Cerebellar cortex (tissue), 1 donor: ENCODE results near the gene MPPED1.

Experiments
- DNase-seq: peaks from one replicate; pipeline ENCODE4 v3.0.0-alpha.2; 2015; ENCODE audit warnings: low spot score

The MPPED1 gene

DNA sequence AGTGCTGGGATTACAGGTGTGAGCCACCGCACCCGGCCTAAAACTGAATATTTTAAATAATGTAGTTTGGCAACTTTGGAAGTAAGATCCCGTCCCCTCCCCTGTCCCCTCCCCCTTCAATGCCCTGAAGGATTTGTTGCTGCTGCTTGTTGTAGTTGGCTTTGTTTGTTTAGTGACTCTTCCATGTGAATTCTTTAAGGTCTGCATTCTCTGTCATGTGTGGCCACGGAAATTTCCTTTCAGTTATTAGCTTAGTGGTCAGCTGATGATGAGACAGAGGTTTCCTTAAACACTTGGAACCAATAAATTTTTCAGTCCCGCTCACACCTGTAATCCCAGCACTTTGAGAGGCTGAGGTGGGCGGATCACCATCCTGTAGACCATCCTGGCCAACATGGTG lies 109.9 kb downstream of the MPPED1 start:
- no peak for DNase-seq

- no peak for DNase-seq
Observed at GRCh38 chr22:43526117-43526655, 114.4 kb downstream of the MPPED1 start.

DNA sequence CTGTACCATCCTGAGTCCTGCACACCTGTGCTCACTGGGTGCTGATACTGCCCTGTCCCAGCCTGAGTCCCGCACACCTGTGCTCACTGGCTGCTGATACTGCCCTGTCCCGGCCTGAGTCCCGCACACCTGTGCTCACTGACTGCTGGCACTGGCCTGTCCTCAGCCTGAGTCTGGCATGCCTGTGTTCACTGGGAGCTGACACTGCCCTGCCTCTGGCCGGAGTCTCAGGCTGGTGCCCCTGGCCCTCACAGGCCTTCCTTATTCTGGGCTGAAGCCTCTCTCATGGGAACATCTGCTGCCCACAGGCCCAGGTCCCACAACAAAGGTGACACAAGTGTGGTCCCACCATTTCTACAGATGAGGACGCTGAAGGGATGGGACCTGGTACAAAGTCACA lies 115.1 kb downstream of the MPPED1 start:
- DNase-seq = no peak

- DNase-seq = no peak
Observed at GRCh38 chr22:43528601-43529360, 117.0 kb downstream of the MPPED1 start.

DNA sequence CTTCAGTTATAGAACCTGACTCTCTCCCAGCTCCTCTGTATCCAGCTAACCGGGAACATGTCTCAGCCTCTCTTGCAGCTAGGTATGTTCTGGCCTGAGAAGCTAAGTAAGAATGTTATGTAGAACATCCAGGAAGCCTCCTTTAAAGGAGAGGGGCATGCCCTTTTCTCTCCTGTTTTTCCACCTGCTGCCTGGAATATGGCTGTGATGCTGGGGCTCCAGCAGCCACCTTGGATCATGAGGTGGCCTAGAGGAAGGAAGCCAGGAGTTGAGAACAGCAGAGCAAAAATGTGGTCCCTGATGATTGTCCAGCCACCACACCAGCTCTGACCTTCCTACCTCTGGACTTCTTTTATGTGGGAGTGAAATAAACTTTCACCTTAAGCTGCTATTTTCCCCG lies 117.6 kb downstream of the MPPED1 start:
- no peak for DNase-seq

- DNase-seq = no peak
Observed at GRCh38 chr22:43529934-43530333, 118.1 kb downstream of the MPPED1 start.

DNA sequence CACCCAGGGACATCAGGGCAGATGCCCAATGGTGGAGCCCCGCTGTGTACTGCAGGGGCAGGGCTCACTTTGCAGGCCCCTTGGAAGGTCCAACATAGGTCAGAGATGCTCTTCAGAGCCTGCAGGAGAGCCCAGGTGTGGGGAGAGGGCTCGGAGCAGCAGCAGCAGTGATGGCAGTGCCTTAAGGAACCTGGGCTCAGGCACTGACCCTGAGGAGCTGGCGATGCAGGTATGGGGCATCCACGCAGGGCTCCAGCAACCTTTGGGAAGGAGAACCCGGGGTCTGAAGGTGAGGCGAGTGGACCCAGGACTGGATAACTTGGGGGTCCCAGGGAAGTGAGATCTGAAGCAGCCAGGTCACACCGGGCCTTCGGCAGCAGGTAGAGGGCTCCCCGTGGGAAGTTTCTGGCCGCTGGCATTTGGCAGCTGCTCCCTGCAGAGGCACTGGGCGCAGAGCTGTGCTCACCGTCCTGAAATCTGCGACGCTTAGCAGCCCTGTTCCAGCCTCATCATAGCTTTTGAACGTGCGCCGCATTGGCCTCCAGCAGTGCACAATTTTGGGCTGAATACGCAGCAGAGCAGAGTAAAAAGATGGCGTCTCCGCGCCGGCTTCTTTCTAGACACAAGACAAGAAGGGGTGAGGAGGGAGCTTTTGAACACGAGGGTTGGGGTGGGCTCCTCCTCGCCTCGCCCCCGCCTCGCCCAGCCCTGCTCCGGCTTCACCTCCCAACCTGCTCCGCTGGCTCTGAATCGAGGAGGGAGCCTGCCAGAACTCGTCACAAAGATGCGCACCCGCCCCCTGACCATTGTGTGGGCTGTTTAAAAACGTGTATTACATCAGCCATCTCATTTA lies 118.8 kb downstream of the MPPED1 start:
- no peak for DNase-seq

GRCh38 chr22:43531651-43532050 lies 119.8 kb downstream of the MPPED1 start:
- DNase-seq = no peak

GRCh38 chr22:43532301-43533155 lies 120.7 kb downstream of the MPPED1 start:
- no peak for DNase-seq

DNA sequence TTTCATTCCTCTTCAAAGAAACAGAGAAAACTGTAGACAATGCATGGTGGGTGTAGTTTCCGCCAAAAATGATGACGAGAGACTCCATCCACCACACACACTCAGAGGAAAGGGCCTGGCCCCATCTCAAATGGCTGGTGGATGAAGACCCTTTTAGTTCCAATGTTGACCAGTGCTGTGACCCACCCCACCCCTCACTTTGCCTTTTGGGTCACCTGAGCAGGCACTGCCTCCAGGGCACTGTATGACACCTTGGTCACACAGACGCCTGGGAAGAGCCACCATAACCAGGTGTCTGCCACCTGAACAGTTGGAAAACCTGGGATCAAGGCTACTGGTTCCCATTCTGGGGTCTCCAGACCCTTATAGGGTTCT lies 121.3 kb downstream of the MPPED1 start:
- no peak for DNase-seq

- DNase-seq = no peak
Observed at GRCh38 chr22:43533656-43534428, 122.0 kb downstream of the MPPED1 start.

- no peak for DNase-seq
Observed at GRCh38 chr22:43534916-43535315, 123.1 kb downstream of the MPPED1 start.

DNA sequence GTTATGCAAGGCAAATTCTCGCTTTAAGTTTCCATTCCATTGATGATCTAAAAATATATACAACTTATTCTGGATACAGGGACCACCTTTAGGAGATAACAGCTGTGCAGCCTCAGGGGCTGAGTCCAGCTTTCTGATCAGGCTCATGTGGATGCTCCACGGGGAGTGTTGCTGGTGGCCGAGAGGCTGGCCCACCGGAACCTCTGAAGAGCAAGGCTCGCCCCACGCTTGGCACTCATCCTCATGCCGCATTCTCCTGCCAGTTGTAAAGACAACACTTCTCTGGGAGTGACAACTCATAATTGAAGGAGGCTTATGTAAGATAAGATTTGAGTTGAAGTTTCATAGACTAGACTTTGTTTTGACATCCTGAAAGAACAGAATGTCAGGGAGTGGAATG lies 123.5 kb downstream of the MPPED1 start:
- no peak for DNase-seq

- no peak for DNase-seq
Observed at GRCh38 chr22:43535741-43536140, 123.9 kb downstream of the MPPED1 start.

GRCh38 chr22:43537019-43537585 lies 125.3 kb downstream of the MPPED1 start:
- no peak for DNase-seq

GRCh38 chr22:43539572-43540528 lies 128.0 kb downstream of the MPPED1 start:
- no peak for DNase-seq

DNA sequence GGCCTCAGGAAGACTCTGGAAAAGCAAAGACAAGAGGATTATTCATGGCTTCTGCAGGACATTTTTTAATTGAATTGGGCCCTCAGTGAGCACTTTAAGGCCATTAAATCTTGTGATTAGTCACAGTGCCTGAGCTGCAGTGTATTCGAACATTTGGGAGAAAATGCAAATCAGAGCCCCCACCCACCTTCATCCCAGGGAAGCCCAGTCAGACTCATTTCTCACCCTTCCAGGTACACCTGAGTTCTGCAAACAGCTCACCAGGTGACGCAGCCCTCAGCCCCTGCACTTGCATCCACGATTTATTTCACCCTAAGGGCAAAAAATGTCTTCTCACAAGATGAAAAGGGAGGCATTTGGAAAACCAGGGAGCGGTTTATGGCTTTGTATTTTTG lies 128.7 kb downstream of the MPPED1 start:
- DNase-seq = no peak

DNA sequence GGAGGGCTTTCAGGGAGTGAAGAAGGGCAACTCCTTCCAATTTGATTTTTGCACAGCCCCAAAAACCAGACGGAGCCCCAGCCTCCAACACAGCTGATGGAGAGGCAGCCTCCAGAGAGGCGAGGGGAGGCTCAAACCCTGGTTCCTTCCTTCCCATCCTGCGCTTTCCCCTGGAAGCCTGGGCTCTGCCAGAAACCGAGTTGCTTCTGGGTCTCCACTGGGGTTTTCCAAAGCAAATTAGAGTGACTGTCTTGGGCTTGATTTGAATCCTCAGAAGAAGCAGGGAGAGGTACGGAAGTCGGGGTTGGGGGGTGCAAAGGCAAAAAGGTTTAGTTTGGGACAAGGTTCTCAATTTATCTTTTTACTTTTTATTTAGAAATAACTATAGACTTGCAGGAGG lies 129.2 kb downstream of the MPPED1 start:
- no peak for DNase-seq

DNA sequence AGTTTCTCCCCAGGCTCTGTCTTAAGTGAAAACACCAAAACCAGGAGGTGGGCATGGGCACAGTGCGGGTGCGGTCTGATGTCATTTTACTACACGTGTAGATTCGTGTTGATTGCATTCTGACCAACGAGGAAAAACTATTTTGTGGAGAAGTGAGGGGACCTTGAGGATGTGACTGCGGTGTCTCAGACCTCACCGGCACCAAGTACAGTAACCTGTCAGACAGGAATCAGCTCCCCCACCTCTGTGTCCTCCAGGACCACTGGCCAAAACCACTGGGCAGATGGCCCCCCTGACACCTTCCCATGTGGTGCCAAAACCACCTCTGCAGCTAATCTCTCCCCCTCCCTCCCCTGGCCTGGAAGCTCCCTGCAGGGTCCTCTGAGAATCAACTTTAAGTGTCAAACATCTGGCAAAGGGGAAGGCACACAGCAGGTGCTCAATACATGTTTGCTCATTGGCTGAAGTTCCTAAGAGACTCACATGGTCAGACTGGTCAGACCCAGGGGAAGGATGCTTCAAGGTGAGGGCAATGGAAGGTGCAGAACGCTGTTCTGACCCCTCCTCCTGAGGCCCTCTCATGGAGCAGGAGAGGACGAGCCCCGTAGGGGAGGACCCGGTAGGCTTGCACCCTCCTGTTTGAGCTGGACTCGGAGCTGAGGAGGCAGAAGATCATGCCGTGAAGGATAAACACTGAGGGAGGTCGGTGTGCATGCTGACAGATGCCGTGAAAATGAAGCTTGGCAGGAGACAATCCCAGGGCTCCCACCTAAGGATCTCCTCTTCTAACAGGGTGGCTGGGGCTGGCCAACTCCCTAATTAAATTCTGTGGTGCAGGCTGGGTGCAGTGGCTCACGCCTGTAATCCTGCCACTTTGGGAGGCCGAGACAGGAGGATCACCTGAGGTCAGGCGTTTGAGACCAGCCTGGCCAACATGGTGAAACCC lies 129.9 kb downstream of the MPPED1 start:
- no peak for DNase-seq
